ENCODE data around the gene HSPD1.

DNA sequence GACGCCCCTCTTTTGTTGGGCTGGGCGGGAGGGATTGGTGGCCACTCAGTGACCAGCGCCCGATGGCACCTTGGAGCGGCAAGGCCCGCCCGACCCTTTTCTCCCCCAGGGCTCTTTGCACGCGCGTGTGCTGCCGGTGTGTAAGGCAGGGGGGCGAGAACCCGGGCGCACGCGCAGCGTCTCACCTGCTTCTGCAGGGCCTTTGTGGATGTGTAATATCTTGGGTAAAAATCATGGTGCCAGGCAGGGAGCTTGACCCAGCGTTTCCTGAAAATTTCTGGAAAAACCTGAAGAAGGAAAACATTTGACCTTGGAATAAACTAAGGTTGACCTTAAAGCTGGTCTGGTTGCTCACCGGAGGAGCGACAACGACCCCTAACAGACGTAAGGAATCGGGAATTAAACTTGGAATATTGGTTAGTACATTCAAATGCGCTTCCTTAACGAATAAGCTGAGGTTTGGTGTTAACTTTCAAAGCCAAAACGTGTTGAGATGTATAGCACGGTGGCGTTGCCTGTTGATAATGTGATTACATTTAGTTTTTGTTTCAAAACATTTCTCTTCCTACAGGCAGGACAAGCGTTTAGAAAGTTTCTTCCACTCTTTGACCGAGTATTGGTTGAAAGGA is 977 bp upstream of the HSPD1 start:
- no peak for TF ChIP-seq JUND (IDR thresholded peaks at IDR 0.05; ENCODE audit: low read depth, low read length)
- TF ChIP-seq, protein P1, sequence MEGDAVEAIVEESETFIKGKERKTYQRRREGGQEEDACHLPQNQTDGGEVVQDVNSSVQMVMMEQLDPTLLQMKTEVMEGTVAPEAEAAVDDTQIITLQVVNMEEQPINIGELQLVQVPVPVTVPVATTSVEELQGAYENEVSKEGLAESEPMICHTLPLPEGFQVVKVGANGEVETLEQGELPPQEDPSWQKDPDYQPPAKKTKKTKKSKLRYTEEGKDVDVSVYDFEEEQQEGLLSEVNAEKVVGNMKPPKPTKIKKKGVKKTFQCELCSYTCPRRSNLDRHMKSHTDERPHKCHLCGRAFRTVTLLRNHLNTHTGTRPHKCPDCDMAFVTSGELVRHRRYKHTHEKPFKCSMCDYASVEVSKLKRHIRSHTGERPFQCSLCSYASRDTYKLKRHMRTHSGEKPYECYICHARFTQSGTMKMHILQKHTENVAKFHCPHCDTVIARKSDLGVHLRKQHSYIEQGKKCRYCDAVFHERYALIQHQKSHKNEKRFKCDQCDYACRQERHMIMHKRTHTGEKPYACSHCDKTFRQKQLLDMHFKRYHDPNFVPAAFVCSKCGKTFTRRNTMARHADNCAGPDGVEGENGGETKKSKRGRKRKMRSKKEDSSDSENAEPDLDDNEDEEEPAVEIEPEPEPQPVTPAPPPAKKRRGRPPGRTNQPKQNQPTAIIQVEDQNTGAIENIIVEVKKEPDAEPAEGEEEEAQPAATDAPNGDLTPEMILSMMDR (IDR thresholded peaks at IDR 0.05 in 2 of 3, conservative IDR thresholded peaks at IDR 0.05 in 1 of 3; ENCODE audit: control insufficient read depth in 2 of 3, extremely low read depth in 1 of 3, insufficient read depth in 1 of 3, low read depth in 3 of 3, low read length in 3 of 3), result no peak
